Endothelial cell (in vitro differentiated cells): Measurements from ENCODE around the gene RXRG. TPM values are rescaled to one million over a fixed set of nuclear protein-coding genes. Genes with fewer than 3 reads are reported as not detected.

ENCODE experiments used
- DNase-seq: peaks from one replicate; pipeline ENCODE4 v3.0.0; 2021; ENCODE audit warnings: low spot score
- H3K27ac Mint-ChIP-seq: one replicate; pipeline ENCODE4 v1.8.0; 2021; ENCODE audit warnings: mixed read lengths, inconsistent platforms; ENCODE audit not compliant: unreplicated experiment
- H3K27me3 Mint-ChIP-seq: one replicate; pipeline ENCODE4 v1.8.0; 2021; ENCODE audit warnings: mild to moderate bottlenecking, moderate library complexity, mixed read lengths, inconsistent platforms; ENCODE audit not compliant: unreplicated experiment
- H3K36me3 Mint-ChIP-seq: one replicate; pipeline ENCODE4 v1.8.0; 2021; ENCODE audit warnings: mild to moderate bottlenecking, low read depth, mixed read lengths, inconsistent platforms; ENCODE audit not compliant: unreplicated experiment
- H3K4me1 Mint-ChIP-seq: one replicate; pipeline ENCODE4 v1.8.0; 2021; ENCODE audit warnings: mild to moderate bottlenecking, mixed read lengths, inconsistent platforms; ENCODE audit not compliant: unreplicated experiment
- H3K4me3 Mint-ChIP-seq: one replicate; pipeline ENCODE4 v1.8.0; 2021; ENCODE audit warnings: mild to moderate bottlenecking, mixed read lengths, inconsistent platforms; ENCODE audit not compliant: unreplicated experiment
- H3K9me3 Mint-ChIP-seq: one replicate; pipeline ENCODE4 v1.8.0; 2021; ENCODE audit warnings: mixed read lengths, inconsistent platforms; ENCODE audit not compliant: unreplicated experiment
- CTCF ChIP-seq: fragments of 200-600 bp; sonication (generic); IDR thresholded peaks from one replicate; pipeline ENCODE4 v1.5.0; 2021; ENCODE audit warnings: antibody characterized with exemption; ENCODE audit not compliant: unreplicated experiment
- total RNA-seq: library from RNA; stranded (reverse); fragmentation: NEBNext Ultra II Directional; extraction: Animal tissue kit (Norgen Biotek cat#: 25700); gene quantifications from one replicate; pipeline ENCODE4 v1.2.1, GENCODE V29; 2021; ENCODE audit not compliant: unreplicated experiment

The RXRG gene
- total RNA-seq, 1 donor from 2014 or later: not detected

GRCh38 chr1:165443539-165444311 lies 1.2 kb downstream of the RXRG start:
- no peak for DNase-seq
- Mint-ChIP-seq H3K36me3 (no peaks in the 10 kb centered on the region), H3K4me1 (peaks cover 7% of the 10 kb centered on the region), H3K27me3 (peaks cover 8% of the 10 kb centered on the region), H3K27ac (no peak overlapping the region), H3K9me3 (no peaks in the 10 kb centered on the region), H3K4me3 (no peak overlapping the region)
- no peak for TF ChIP-seq CTCF

GRCh38 chr1:165442653-165443052 lies 2.3 kb downstream of the RXRG start:
- Mint-ChIP-seq H3K4me3 (no peak overlapping the region), H3K27ac (no peak overlapping the region), H3K4me1 (peaks cover 7% of the 10 kb centered on the region), H3K36me3 (no peaks in the 10 kb centered on the region), H3K9me3 (no peaks in the 10 kb centered on the region), H3K27me3 (peaks cover 8% of the 10 kb centered on the region)
- no peak for DNase-seq
- TF ChIP-seq CTCF: no peak

GRCh38 chr1:165442053-165442452 lies 2.9 kb downstream of the RXRG start:
- no peak for TF ChIP-seq CTCF
- Mint-ChIP-seq H3K4me1 (peaks cover 7% of the 10 kb centered on the region), H3K27me3 (peaks cover 8% of the 10 kb centered on the region), H3K27ac (no peak overlapping the region), H3K9me3 (no peaks in the 10 kb centered on the region), H3K36me3 (no peaks in the 10 kb centered on the region), H3K4me3 (no peak overlapping the region)
- DNase-seq: no peak

GRCh38 chr1:165441166-165441880 lies 3.6 kb downstream of the RXRG start:
- Mint-ChIP-seq H3K4me1 (peaks cover 7% of the 10 kb centered on the region), H3K36me3 (no peaks in the 10 kb centered on the region), H3K27ac (no peak overlapping the region), H3K9me3 (no peaks in the 10 kb centered on the region), H3K27me3 (peaks cover 6% of the 10 kb centered on the region), H3K4me3 (no peak overlapping the region)
- no peak for TF ChIP-seq CTCF
- no peak for DNase-seq

GRCh38 chr1:165439330-165439729 lies 5.6 kb downstream of the RXRG start:
- no peak overlapping the region for H3K4me3 Mint-ChIP-seq
- TF ChIP-seq CTCF: no peak
- peaks cover 7% of the 10 kb centered on the region for H3K4me1 Mint-ChIP-seq
- DNase-seq: no peak
- no peaks in the 10 kb centered on the region for H3K36me3 Mint-ChIP-seq
- H3K9me3 Mint-ChIP-seq: no peaks in the 10 kb centered on the region
- H3K27ac Mint-ChIP-seq: no peak overlapping the region
- no peaks in the 10 kb centered on the region for H3K27me3 Mint-ChIP-seq
